Measurements from ENCODE around the gene BMX.

Gene BMX

DNA sequence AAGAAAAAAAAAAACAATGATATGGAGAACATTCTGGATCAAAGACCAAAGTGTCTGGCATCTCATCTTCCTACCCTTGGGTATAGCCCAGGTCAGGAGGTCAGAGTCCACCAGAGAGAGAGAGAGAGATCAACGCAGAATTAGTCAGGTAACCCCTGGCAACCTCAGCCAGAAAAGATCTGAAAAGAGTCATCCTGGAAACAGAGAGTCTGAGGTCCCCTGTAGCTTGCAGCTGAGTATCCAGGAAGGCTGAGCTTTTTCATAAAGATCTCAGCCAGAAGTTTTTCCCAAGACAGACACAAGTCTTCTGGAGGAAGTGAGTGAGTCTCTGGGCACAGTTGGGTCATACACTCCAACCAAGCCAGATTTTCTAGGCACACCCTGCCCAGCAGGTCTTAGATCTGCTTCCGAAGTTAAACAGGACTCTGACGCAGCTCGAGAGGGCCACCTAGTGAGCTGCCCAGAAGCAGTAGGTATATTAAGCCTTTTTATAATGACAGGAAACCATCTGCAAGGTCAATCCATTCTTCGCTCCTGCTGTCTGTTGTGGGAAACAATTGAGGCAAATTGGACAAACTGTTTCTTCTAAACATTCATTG, 64.5 kb downstream of the BMX start:
- DNase-seq (ENCODE audit: low read depth), result peak; percentile 70
- peak; percentile 76 for TF ChIP-seq CTCF (conservative IDR thresholded peaks at IDR 0.05; ENCODE audit: low read depth, low read length)
- H3K4me3 ChIP-seq (ENCODE audit: low read depth, low read length), result no peak overlapping the region

DNA sequence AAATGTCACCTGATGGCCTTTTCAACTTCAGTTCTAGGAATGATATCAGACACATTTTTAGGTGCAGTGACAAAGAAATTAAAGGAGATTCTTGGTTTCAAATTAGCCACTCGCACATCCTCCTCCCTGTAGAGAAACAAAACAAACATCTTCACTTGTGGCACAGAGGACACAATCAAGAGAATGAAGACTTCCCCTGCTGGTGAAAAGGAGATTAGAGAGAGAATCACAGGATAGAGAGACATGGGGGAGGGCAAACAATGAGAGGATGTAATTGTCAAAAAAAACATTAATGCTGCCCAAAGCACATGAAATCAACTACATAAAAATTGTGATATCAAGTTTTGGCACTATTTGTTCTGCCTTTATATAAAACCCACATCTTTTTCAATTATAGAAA, 65.6 kb downstream of the BMX start:
- no peak for TF ChIP-seq CTCF (conservative IDR thresholded peaks at IDR 0.05; ENCODE audit: low read depth, low read length)
- no peak for DNase-seq (ENCODE audit: low read depth)
- H3K4me3 ChIP-seq (ENCODE audit: low read depth, low read length), result no peak overlapping the region

DNA sequence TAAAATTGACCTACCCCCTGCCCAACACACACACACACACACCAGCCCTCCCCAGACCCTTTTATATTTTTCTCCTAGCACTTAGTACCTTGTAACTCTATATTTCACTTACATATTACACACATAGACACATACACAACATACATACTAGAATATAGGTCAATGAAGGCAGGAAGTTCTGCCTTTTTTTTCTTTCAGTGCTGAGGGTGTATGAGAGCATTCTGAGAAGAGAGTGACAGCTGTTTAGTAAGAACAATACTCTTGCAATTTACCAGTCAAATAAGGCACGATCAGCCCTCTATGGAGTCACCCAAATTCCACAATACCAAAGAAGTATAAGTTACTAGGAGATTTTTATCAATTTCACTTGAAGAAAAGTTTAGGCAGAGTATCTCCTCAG, 66.7 kb downstream of the BMX start:
- TF ChIP-seq CTCF (conservative IDR thresholded peaks at IDR 0.05; ENCODE audit: low read depth, low read length), result no peak
- no peak overlapping the region for H3K4me3 ChIP-seq (ENCODE audit: low read depth, low read length)

GRCh38 chrX:15567886-15568616, 67.4 kb downstream of the BMX start:
- H3K4me3 ChIP-seq (ENCODE audit: low read depth, low read length), result no peak overlapping the region
- peak; percentile 40 for TF ChIP-seq CTCF (conservative IDR thresholded peaks at IDR 0.05; ENCODE audit: low read depth, low read length)
- peak; percentile 23 for DNase-seq (ENCODE audit: low read depth)

More for the DNA sequence above, 66.7 kb downstream of the BMX start:
- no peak for DNase-seq (ENCODE audit: low read depth)

DNA sequence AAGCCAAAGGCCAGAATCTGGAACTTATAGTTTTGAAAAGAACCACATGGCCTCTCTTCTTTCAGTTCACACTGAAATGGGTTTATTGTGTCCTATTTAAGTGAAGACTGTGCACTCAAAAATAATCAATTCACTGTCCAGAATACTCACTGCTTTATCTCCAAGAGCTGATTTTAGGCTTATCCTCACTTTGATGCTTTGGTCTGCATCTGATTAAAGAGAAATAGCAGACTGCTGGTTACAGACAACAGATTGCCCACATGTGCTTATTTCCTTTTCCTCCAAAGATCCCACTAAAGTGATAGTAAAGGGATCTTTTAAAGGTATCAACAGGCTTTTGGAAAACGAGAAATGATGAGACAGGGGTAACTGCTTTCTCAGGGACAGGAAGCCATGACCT, 69.5 kb downstream of the BMX start:
- DNase-seq (ENCODE audit: low read depth), result no peak
- TF ChIP-seq CTCF (conservative IDR thresholded peaks at IDR 0.05; ENCODE audit: low read depth, low read length), result no peak

DNA sequence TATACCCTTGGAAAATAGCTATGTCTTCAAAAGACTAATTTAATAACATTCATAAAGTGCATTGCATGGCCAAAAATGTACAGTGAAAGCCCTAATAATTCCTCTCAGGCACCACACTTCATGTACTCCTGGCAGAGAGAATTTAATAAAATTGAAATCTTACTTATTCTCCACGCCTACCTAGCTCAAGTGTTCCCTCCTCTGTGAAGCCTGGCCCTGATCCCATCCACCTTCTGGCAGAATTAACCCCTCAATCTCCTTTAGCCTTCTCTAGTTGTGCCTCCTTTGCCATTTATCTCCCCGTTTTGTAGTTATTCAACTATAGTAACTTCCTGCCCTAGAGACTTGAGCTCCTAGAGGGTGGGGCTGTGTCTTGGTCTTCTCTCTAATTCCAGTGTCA, 73.4 kb downstream of the BMX start:
- no peak overlapping the region for H3K4me3 ChIP-seq (ENCODE audit: low read depth, low read length)
- no peak for DNase-seq (ENCODE audit: low read depth)
- no peak for TF ChIP-seq CTCF (conservative IDR thresholded peaks at IDR 0.05; ENCODE audit: low read depth, low read length)

More for the DNA sequence above, 69.5 kb downstream of the BMX start:
- no peak overlapping the region for H3K4me3 ChIP-seq (ENCODE audit: low read depth, low read length)

- no peak overlapping the region for H3K4me3 ChIP-seq (ENCODE audit: low read depth, low read length)
- no peak for DNase-seq (ENCODE audit: low read depth)
- TF ChIP-seq CTCF (conservative IDR thresholded peaks at IDR 0.05; ENCODE audit: low read depth, low read length), result no peak
Observed at GRCh38 chrX:15576019-15576418, 75.4 kb downstream of the BMX start.

All from choroid plexus epithelial cell (primary cell).